GM12865 (cell line): ENCODE results near the gene PRKCE.

ENCODE experiments used
- DNase-seq: peaks from one replicate; pipeline ENCODE4 v3.0.0; 2010; ENCODE audit warnings: low read depth
- H3K4me3 ChIP-seq: 2 replicates; pipeline ENCODE4 v1.5.1; 2011; ENCODE audit warnings: mild to moderate bottlenecking, low read depth, low read length, control low read depth
- TF ChIP-seq, protein P1 (sequence below): IDR thresholded peaks from 2 replicates; pipeline ENCODE4 v1.5.1; 2011; ENCODE audit warnings: low read length, control low read depth, low read depth, inconsistent platforms; ENCODE audit not compliant: insufficient read depth; ENCODE audit errors: missing control alignments

PRKCE gene

DNA sequence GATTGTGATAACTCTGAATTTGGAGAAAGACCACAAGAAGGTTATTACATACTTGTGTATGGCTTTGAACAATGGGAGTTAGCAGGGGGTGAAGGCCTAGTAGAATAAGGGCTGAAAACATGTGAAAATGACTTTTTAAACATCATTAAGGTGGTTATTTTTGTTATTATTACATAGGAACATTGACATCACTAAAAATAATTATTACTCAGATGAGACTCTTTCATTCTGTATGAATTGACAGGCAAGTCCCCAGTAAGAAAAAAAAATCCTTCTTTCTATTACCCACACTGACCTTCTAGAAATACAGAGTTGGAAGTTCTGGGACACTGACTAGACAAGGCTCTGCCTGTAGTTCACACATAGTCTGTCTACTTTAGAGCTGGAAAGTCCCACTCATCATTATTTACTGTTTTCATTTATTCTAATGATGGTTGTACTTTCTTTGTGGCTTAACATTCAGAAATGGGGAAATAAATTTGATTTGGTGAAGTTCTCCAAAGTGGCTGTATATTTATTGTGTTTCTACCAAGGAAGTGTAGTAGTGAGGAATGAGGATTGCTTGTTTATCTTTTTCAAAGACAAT, 426.1 kb downstream of the PRKCE start:
- H3K4me3 ChIP-seq = no peak overlapping the region
- DNase-seq = peak; percentile 5
- TF ChIP-seq, protein P1, sequence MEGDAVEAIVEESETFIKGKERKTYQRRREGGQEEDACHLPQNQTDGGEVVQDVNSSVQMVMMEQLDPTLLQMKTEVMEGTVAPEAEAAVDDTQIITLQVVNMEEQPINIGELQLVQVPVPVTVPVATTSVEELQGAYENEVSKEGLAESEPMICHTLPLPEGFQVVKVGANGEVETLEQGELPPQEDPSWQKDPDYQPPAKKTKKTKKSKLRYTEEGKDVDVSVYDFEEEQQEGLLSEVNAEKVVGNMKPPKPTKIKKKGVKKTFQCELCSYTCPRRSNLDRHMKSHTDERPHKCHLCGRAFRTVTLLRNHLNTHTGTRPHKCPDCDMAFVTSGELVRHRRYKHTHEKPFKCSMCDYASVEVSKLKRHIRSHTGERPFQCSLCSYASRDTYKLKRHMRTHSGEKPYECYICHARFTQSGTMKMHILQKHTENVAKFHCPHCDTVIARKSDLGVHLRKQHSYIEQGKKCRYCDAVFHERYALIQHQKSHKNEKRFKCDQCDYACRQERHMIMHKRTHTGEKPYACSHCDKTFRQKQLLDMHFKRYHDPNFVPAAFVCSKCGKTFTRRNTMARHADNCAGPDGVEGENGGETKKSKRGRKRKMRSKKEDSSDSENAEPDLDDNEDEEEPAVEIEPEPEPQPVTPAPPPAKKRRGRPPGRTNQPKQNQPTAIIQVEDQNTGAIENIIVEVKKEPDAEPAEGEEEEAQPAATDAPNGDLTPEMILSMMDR = no peak

GRCh38 chr2:46079985-46080560, 428.6 kb downstream of the PRKCE start:
- TF ChIP-seq, protein P1 = no peak
- no peak overlapping the region for H3K4me3 ChIP-seq
- DNase-seq = peak; percentile 56

DNA sequence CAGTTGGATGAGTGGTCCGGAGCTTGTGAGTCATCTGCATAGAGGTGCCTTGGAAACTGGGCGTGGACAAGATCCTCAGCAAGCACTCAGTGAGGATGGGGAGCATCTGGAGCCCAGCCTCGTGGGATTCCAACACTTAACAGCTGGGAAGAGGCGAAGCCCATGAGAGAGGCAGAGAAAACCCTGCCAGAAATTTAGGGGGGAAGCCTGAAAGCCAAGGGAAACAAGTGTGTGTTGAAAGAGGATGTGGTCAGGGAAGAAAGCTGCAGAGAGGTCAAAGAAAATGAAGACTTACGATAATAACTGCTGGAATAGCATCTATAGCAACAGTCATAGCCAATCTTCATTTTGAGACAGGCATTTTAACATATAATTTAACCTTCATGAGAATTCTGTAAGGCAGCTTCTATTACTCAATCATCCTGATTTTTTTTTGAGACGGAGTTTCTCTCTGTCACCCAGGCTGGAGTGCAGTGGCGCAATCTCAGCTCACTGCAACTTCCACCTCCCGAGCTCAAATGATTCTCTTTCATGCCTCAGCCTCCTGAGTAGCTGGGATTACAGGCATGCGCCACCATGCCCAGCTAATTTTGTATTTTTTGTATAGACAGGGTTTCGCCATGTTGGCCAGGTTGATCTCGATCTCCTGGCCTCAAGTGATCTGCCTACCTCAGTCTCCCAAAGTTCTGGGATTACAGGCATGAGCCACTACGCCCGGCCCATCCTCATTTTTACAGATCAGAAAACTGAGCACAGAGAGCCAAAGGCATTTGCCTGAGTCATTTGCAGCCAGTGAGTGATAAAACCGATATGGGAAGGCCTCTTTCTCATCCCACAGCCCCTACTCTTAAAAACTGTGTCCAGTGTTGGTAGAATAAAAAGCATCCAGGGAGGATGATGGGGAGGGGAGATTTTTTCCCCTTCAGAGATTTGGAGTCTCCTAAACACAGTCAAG, 431.3 kb downstream of the PRKCE start:
- H3K4me3 ChIP-seq = no peak overlapping the region
- no peak for DNase-seq
- TF ChIP-seq, protein P1 = no peak

- H3K4me3 ChIP-seq = no peak overlapping the region
- TF ChIP-seq, protein P1 = no peak
- no peak for DNase-seq
These were observed 435.1 kb downstream of the PRKCE start for GRCh38 chr2:46086578-46087070.

GRCh38 chr2:46087492-46087891, 436.0 kb downstream of the PRKCE start:
- TF ChIP-seq, protein P1 = no peak
- DNase-seq = no peak
- no peak overlapping the region for H3K4me3 ChIP-seq

GRCh38 chr2:46091004-46091403, 439.5 kb downstream of the PRKCE start:
- TF ChIP-seq, protein P1 = no peak
- H3K4me3 ChIP-seq = no peak overlapping the region
- DNase-seq = no peak
